ENCODE results near the gene SLC35F6.

DNA sequence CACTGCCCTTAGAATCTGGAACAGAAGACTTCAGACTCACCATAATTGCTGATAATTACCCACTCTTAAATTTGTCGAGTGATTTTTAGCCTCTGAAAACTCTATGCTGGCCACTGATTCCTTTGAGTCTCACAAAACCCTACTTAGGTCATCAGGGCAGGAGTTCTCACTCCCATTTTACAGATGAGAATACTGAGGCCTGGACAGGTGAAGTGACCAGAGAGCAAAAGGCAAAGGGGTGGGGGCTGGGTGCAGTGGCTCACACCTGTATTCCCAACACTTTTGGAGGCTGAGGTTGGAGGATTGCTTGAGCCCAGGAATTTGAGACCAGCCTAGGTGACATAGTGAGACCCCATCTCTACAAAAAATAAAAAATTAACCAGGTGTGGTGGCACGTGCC lies 34.8 kb upstream of the SLC35F6 start:
- TF ChIP-seq, protein P1, sequence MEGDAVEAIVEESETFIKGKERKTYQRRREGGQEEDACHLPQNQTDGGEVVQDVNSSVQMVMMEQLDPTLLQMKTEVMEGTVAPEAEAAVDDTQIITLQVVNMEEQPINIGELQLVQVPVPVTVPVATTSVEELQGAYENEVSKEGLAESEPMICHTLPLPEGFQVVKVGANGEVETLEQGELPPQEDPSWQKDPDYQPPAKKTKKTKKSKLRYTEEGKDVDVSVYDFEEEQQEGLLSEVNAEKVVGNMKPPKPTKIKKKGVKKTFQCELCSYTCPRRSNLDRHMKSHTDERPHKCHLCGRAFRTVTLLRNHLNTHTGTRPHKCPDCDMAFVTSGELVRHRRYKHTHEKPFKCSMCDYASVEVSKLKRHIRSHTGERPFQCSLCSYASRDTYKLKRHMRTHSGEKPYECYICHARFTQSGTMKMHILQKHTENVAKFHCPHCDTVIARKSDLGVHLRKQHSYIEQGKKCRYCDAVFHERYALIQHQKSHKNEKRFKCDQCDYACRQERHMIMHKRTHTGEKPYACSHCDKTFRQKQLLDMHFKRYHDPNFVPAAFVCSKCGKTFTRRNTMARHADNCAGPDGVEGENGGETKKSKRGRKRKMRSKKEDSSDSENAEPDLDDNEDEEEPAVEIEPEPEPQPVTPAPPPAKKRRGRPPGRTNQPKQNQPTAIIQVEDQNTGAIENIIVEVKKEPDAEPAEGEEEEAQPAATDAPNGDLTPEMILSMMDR (IDR thresholded peaks at IDR 0.05; ENCODE audit: extremely low read depth in 1 of 2, insufficient read depth in 1 of 2, low read depth in 1 of 2, low read length in 2 of 2): no peak
- TF ChIP-seq EZH2 (IDR thresholded peaks at IDR 0.05; ENCODE audit: borderline replicate concordance, low read depth, low read length, severe bottlenecking): no peak

Data from endothelial cell of umbilical vein (primary cell).